ENCODE measurements around the gene GNAT2.
"Not testable (repeated sequence)": the region's sequence is repeated elsewhere in the genome, so short reads cannot be mapped to it uniquely, and the experiment has no call there.

GRCh38 chr1:109660691-109661026 lies 41.2 kb upstream of the GNAT2 start:
- not testable (repeated sequence) for TF ChIP-seq POLR2A (IDR thresholded peaks at IDR 0.05; ENCODE audit: low read depth, low read length); TAF1 (IDR thresholded peaks at IDR 0.05; ENCODE audit: low read depth, low read length); POLR2AphosphoS5 (IDR thresholded peaks at IDR 0.05; ENCODE audit: low read depth, low read length); POU2F2 (IDR thresholded peaks at IDR 0.05; ENCODE audit: low read depth, low read length); SPI1 (IDR thresholded peaks at IDR 0.05; ENCODE audit: low read depth, low read length); PAX5 (IDR thresholded peaks at IDR 0.05; ENCODE audit: insufficient read depth, low read length, severe bottlenecking)
